Tibial artery (tissue), 4 donors: ENCODE results near the gene CNRIP1.

ENCODE experiments used
- DNase-seq, 2 donors: peaks; one replicate each; pipeline ENCODE4 v3.0.0-alpha.2; 2019
- H3K27ac ChIP-seq, 2 donors: fragments of 200-600 bp; sonication (generic) in 1 of 2; 1 replicate in 1 of 2; 2 replicates in 1 of 2; pipeline ENCODE4 v1.5.1; 2018 to 2019; ENCODE audit warnings: mild to moderate bottlenecking in 1 of 2
- H3K27me3 ChIP-seq, 2 donors: fragments of 200-600 bp; sonication (generic) in 1 of 2; one replicate each; pipeline versions ENCODE4 v1.5.1 to v1.6.0; 2016 to 2019
- H3K36me3 ChIP-seq, 3 donors: fragments of 200-600 bp; sonication (generic) in 2 of 3; one replicate each; pipeline ENCODE4 v1.5.1; 2016 to 2019; ENCODE audit warnings: mild to moderate bottlenecking in 2 of 3
- H3K4me1 ChIP-seq, 4 donors: fragments of 200-600 bp; sonication (generic) in 2 of 4; 1 replicate in 3 of 4; 2 replicates in 1 of 4; pipeline ENCODE4 v1.5.1; 2016 to 2019
- H3K4me3 ChIP-seq, 2 donors: fragments of 200-600 bp; sonication (generic) in 1 of 2; 1 replicate in 1 of 2; 2 replicates in 1 of 2; pipeline ENCODE4 v1.5.1; 2018 to 2019; ENCODE audit warnings: mild to moderate bottlenecking in 2 of 2
- H3K9me3 ChIP-seq, 3 donors: fragments of 200-600 bp; sonication (generic) in 1 of 3; one replicate each; pipeline ENCODE4 v1.5.1; 2016 to 2019
- intact Hi-C: fragments of 100-400 bp; cut with DNase I; formaldehyde crosslinking; loops from one replicate; pipeline ENCODE4 v1.15.0; 2023; ENCODE audit warnings: low total_unique reads
- TF ChIP-seq, protein P1 (sequence below), 2 experiments: fragments of 200-600 bp in 1 of 2; fragments of 450-650 bp in 1 of 2; IDR thresholded peaks; one replicate each; pipeline ENCODE4 v1.5.1; 2017 to 2019; ENCODE audit warnings: antibody characterized with exemption in 2 of 2, mild to moderate bottlenecking in 1 of 2, moderate library complexity in 1 of 2

Gene CNRIP1

DNA sequence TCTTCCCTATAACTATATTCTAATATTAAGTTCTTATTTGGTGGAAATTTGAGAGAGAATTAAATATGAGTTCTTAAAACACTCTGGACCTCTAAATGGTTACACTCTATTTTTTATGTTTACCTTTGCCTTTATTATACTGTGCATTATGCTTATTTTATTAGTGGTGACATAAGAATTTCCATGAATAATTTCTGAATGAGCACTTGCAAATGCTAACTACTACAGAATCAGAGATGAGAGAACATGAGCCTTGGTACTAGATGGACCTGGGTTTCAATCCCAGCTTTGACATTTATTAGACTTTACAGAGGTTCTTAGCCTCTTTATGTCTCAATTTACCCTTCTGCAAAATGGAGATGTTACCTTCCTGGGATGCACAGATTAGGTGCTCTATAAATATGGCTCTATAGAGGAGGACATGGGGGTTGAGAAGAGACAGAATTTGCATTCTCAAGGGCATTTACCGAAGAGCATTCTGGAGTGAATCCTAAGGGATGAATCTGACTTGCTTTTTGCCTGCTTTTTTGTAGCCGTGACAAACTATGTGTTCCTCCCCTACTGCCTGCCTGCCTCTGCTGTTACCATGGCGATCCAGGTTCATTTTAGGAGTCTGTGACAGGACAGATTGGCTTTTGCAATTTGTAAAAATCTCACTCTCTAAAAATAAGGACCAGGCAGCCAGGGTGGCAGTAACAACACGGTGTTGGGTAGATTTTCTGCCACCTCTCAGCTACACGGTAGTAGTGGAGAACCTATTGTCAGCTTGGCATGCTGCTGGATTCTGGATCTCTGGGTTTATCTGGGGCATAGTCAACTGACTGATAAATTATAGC is 20.7 kb upstream of the CNRIP1 start:
- Histone ChIP-seq H3K27ac (no peak overlapping the region), H3K27me3 (peaks cover 0 to 5% of the 10 kb centered on the region in 2 donors), H3K9me3 (no peaks in the 10 kb centered on the region), H3K4me3 (no peak overlapping the region), H3K36me3 (no peaks in the 10 kb centered on the region), H3K4me1 (no peaks in the 10 kb centered on the region)
- intact Hi-C loops: no loop called here
- DNase-seq: no peak
- TF ChIP-seq, protein P1, sequence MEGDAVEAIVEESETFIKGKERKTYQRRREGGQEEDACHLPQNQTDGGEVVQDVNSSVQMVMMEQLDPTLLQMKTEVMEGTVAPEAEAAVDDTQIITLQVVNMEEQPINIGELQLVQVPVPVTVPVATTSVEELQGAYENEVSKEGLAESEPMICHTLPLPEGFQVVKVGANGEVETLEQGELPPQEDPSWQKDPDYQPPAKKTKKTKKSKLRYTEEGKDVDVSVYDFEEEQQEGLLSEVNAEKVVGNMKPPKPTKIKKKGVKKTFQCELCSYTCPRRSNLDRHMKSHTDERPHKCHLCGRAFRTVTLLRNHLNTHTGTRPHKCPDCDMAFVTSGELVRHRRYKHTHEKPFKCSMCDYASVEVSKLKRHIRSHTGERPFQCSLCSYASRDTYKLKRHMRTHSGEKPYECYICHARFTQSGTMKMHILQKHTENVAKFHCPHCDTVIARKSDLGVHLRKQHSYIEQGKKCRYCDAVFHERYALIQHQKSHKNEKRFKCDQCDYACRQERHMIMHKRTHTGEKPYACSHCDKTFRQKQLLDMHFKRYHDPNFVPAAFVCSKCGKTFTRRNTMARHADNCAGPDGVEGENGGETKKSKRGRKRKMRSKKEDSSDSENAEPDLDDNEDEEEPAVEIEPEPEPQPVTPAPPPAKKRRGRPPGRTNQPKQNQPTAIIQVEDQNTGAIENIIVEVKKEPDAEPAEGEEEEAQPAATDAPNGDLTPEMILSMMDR (IDR thresholded peaks at IDR 0.05): no peak

DNA sequence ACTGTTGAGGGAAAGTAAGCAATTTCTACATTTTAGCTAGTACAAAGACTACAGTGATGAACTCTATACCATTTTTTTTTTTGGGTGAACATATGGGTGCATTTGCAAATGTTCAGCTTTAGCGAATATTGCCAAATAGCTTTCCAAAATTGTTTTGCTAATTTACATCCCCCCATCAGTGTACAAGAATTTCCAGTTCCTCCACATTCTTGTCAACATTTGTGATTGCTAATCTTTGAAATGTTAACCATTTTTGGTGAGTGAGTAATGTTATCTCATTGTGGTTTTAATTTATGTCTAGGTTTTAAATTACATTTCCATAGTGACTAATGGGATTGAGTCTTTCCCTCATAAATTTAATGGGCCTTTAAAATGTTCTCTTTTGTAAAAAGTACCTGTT is 16.4 kb upstream of the CNRIP1 start:
- no peak for DNase-seq
- no peaks in the 10 kb centered on the region for H3K4me1 ChIP-seq
- no peak overlapping the region for H3K4me3 ChIP-seq
- no peaks in the 10 kb centered on the region for H3K27me3 ChIP-seq
- H3K36me3 ChIP-seq: no peaks in the 10 kb centered on the region
- intact Hi-C loops: no loop called here
- H3K27ac ChIP-seq: no peak overlapping the region
- H3K9me3 ChIP-seq: no peaks in the 10 kb centered on the region
- TF ChIP-seq, protein P1 (IDR thresholded peaks at IDR 0.05): no peak

DNA sequence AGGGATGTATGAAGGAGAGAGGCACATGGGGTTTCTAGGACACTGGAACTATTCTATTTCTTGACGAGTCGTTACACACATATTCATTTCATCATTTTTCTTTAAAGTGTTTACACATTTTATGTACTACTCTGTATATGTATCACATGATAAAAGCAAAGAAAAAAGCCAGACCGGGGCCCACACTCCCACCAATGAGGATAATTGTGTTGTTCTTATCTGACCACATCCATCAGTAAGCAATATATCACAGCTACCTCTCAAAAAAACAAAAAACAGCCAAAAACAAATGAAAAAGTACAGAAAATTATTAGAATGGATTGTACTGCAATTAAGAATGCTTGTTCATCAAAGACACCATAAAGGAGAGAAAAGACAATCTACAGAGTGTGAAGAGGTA is 14.2 kb upstream of the CNRIP1 start:
- intact Hi-C loops: no loop called here
- TF ChIP-seq, protein P1 (IDR thresholded peaks at IDR 0.05): no peak
- H3K36me3 ChIP-seq: no peaks in the 10 kb centered on the region

DNA sequence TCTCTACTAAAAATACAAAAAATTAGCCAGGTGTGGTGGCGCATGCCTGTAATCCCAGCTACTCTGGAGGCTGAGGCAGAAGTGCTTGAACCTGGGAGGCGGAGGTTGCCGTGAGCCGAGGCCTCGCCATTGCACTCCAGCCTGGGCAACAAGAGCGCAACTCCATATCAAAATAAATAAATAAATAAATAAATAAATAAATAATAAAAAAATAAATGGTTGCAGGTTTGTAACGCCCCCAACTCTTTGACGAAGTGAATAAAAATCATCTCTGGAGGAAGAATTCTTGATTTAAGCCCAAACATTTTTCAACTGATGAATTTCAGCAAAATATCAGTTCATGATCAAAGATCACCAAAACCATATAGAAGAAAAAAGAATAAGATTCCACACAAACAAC is 13.3 kb upstream of the CNRIP1 start:
- H3K9me3 ChIP-seq: no peaks in the 10 kb centered on the region
- H3K4me1 ChIP-seq: no peaks in the 10 kb centered on the region
- no peak overlapping the region for H3K27ac ChIP-seq
- DNase-seq: no peak
- no peak overlapping the region for H3K4me3 ChIP-seq
- intact Hi-C loops: no loop called here
- H3K36me3 ChIP-seq: no peaks in the 10 kb centered on the region
- TF ChIP-seq, protein P1 (IDR thresholded peaks at IDR 0.05): no peak
- peaks cover 0 to 14% of the 10 kb centered on the region in 2 donors for H3K27me3 ChIP-seq

More for the DNA sequence above, 14.2 kb upstream of the CNRIP1 start:
- Histone ChIP-seq H3K27ac (no peak overlapping the region), H3K4me3 (no peak overlapping the region), H3K4me1 (no peaks in the 10 kb centered on the region), H3K9me3 (no peaks in the 10 kb centered on the region), H3K27me3 (peaks cover 0 to 7% of the 10 kb centered on the region in 2 donors)
- no peak for DNase-seq

DNA sequence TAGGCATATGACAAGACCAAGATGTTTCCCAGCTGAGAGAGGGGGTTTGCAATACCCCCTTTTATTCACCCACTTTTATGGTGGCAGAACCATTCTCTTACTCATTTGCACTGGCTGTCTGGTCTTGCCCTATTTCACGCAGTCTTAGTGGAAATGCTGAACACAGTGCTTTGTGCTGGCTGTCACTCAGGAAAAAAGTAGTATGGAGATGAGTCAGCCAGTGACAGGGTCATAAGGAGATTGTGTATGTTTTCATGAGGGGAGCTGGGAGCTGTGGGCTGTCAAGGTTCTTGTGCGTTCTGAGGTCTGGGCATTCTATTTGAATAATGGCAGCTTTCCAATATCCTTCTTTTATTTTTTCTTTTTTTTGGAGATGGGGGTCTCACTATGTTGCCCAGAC is 10.9 kb upstream of the CNRIP1 start:
- H3K9me3 ChIP-seq: no peaks in the 10 kb centered on the region
- TF ChIP-seq, protein P1 (IDR thresholded peaks at IDR 0.05): no peak
- intact Hi-C loops: no loop called here
- H3K36me3 ChIP-seq: no peaks in the 10 kb centered on the region
- H3K4me1 ChIP-seq: no peaks in the 10 kb centered on the region
- no peak for DNase-seq
- H3K27ac ChIP-seq: no peak overlapping the region
- H3K4me3 ChIP-seq: no peak overlapping the region
- peaks cover 0 to 20% of the 10 kb centered on the region in 2 donors for H3K27me3 ChIP-seq
